ENCODE measurements around the gene CFAP157.

GRCh38 chr9:127758843-127759242 lies 52.1 kb downstream of the CFAP157 start:
- TF ChIP-seq EZH2 (IDR thresholded peaks at IDR 0.05; ENCODE audit: borderline replicate concordance) (no peak), CTCF (IDR thresholded peaks at IDR 0.05; ENCODE audit: poor library complexity) (no peak)

Measured in hepatocyte (in vitro differentiated cells).